Esophagus muscularis mucosa (tissue), 3 donors: ENCODE data around the gene PDXP.

Experiments used
- EP300 ChIP-seq: sonication (generic); formaldehyde crosslinking; IDR thresholded peaks from one replicate; pipeline ENCODE4 v1.6.1; 2017; ENCODE audit warnings: antibody characterized with exemption
- TF ChIP-seq, protein P1 (sequence below), 3 experiments: fragments of 200-600 bp in 2 of 3; fragments of 450-650 bp in 1 of 3; sonication (generic) in 2 of 3; IDR thresholded peaks; one replicate each; pipeline ENCODE4 v1.5.1; 2017 to 2019; ENCODE audit warnings: antibody characterized with exemption in 3 of 3, mild to moderate bottlenecking in 2 of 3, moderate library complexity in 1 of 3

DNA sequence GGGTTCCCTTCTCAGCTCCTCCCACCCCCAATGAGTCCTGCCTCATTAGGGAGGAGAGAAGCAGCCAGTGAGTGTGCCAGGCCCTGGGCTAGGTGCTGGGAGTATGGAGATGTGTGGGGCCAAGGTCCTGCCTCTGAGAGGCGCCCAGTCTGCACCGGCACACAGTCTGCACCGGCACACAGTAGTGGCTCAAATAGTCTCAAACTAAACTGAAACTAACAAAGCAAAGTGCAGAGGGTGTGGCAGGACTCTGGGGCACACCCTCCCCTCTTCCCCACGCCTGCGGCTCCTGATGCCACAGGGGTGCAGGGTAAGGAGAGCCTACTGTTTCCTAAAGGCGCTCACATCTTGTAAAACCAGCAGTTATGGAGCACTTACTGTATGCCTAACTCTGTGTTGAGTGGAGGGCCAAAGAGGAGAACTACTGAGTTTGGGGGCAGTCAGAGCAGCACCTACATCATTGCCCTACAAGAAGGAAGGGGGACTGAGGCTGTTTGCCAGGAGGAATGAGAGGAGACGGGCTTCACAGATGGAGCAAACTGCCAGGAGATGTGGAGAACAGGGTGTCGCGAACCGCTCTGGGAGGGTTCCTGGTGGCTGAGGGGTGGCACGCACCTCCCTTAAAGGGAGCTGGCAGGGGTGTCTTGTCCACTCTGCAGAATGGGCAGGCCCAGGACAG is 20.0 kb upstream of the PDXP start:
- no peak for TF ChIP-seq EP300
- TF ChIP-seq, protein P1, sequence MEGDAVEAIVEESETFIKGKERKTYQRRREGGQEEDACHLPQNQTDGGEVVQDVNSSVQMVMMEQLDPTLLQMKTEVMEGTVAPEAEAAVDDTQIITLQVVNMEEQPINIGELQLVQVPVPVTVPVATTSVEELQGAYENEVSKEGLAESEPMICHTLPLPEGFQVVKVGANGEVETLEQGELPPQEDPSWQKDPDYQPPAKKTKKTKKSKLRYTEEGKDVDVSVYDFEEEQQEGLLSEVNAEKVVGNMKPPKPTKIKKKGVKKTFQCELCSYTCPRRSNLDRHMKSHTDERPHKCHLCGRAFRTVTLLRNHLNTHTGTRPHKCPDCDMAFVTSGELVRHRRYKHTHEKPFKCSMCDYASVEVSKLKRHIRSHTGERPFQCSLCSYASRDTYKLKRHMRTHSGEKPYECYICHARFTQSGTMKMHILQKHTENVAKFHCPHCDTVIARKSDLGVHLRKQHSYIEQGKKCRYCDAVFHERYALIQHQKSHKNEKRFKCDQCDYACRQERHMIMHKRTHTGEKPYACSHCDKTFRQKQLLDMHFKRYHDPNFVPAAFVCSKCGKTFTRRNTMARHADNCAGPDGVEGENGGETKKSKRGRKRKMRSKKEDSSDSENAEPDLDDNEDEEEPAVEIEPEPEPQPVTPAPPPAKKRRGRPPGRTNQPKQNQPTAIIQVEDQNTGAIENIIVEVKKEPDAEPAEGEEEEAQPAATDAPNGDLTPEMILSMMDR (IDR thresholded peaks at IDR 0.05): no peak
